MCF 10A (cell line): ENCODE results near the gene SNTG2. TPM values are rescaled to one million over a fixed set of nuclear protein-coding genes. Genes with fewer than 3 reads are reported as not detected.

Experiments used
- BruUV-seq: library from RNA; stranded (reverse); fragments of 400-500 nt; replicated peaks from 2 replicates; lab custom pipeline; 2021; lab: Mats Ljungman, UMichigan
- CTCF ChIA-PET: fragments of 300-600 bp; sonication (Branson Sonifier 250); formaldehyde crosslinking; extraction: SDS; loops from one replicate; lab custom pipeline; 2021; ENCODE audit warnings: antibody characterized with exemption, inconsistent platforms; lab: Yijun Ruan, JAX
- POLR2A ChIA-PET: fragments of 300-600, 350-650 bp; sonication (Branson Sonifier 250); formaldehyde crosslinking; extraction: SDS; loops from one replicate; lab custom pipeline; 2020; ENCODE audit warnings: antibody characterized with exemption, inconsistent platforms; lab: Yijun Ruan, JAX
- DNase-seq: peaks from one replicate; pipeline ENCODE4 v3.0.0-alpha.2; 2018; ENCODE audit not compliant: unreplicated experiment
- H3K27ac Mint-ChIP-seq: one replicate; pipeline ENCODE4 v1.8.0; 2022; ENCODE audit warnings: mild to moderate bottlenecking, low read depth, mixed read lengths; ENCODE audit not compliant: unreplicated experiment
- H3K27me3 Mint-ChIP-seq: one replicate; pipeline ENCODE4 v1.8.0; 2022; ENCODE audit warnings: mixed read lengths; ENCODE audit not compliant: insufficient read depth, unreplicated experiment
- H3K36me3 Mint-ChIP-seq: one replicate; pipeline ENCODE4 v1.8.0; 2022; ENCODE audit warnings: mild to moderate bottlenecking, moderate library complexity, mixed read lengths; ENCODE audit not compliant: insufficient read depth, unreplicated experiment
- H3K4me1 Mint-ChIP-seq: one replicate; pipeline ENCODE4 v1.8.0; 2022; ENCODE audit warnings: mixed read lengths; ENCODE audit not compliant: insufficient read depth, unreplicated experiment
- H3K4me3 Mint-ChIP-seq: one replicate; pipeline ENCODE4 v1.8.0; 2022; ENCODE audit warnings: mild to moderate bottlenecking, moderate library complexity, mixed read lengths; ENCODE audit not compliant: unreplicated experiment
- H3K9me3 Mint-ChIP-seq: one replicate; pipeline ENCODE4 v1.8.0; 2022; ENCODE audit warnings: mixed read lengths; ENCODE audit not compliant: unreplicated experiment
- intact Hi-C: fragments of 100-400 bp; cut with micrococcal nuclease; formaldehyde crosslinking; loops from 2 replicates; pipeline ENCODE4 v1.14.1; 2022
- total RNA-seq: library from RNA; stranded (reverse); gene quantifications from 2 replicates; pipeline ENCODE4 v1.2.3, GENCODE V29; 2022
- TF ChIP-seq, protein P1 (sequence below): fragments of 200-600 bp; IDR thresholded peaks from one replicate; pipeline ENCODE4 v1.8.0; 2022; ENCODE audit warnings: antibody characterized with exemption, mild to moderate bottlenecking; ENCODE audit not compliant: unreplicated experiment

The SNTG2 gene
- total RNA-seq, 1 experiment from 2014 or later = not detected

DNA sequence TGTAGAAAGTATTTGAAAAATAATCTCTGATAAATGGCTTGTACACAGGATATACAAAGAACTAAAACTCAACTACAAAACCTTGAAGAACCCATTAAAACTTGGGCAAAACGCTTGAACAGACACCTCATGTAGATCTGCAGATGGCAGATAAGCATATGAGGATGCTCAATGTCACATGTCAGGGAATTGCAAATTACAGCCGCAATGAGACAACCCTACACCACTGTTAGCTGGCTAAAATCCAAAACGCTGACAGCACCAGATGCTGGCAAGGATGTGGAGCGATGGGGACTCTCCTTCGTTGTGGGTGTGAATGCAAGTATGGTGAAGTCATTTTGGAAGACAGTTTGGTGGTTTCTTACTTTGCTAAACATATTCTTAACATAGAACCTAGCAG is 53.7 kb downstream of the SNTG2 start:
- DNase-seq = no peak
- Mint-ChIP-seq H3K27me3 (peaks cover 20% of the 10 kb centered on the region), H3K4me3 (no peak overlapping the region), H3K9me3 (no peaks in the 10 kb centered on the region), H3K36me3 (no peaks in the 10 kb centered on the region), H3K27ac (no peak overlapping the region), H3K4me1 (no peaks in the 10 kb centered on the region)
- no TSS peak for BruUV-seq
- intact Hi-C loops = no loop called here
- ChIA-PET POLR2A (no interaction called here), CTCF (no interaction called here)
- TF ChIP-seq, protein P1, sequence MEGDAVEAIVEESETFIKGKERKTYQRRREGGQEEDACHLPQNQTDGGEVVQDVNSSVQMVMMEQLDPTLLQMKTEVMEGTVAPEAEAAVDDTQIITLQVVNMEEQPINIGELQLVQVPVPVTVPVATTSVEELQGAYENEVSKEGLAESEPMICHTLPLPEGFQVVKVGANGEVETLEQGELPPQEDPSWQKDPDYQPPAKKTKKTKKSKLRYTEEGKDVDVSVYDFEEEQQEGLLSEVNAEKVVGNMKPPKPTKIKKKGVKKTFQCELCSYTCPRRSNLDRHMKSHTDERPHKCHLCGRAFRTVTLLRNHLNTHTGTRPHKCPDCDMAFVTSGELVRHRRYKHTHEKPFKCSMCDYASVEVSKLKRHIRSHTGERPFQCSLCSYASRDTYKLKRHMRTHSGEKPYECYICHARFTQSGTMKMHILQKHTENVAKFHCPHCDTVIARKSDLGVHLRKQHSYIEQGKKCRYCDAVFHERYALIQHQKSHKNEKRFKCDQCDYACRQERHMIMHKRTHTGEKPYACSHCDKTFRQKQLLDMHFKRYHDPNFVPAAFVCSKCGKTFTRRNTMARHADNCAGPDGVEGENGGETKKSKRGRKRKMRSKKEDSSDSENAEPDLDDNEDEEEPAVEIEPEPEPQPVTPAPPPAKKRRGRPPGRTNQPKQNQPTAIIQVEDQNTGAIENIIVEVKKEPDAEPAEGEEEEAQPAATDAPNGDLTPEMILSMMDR = no peak

DNA sequence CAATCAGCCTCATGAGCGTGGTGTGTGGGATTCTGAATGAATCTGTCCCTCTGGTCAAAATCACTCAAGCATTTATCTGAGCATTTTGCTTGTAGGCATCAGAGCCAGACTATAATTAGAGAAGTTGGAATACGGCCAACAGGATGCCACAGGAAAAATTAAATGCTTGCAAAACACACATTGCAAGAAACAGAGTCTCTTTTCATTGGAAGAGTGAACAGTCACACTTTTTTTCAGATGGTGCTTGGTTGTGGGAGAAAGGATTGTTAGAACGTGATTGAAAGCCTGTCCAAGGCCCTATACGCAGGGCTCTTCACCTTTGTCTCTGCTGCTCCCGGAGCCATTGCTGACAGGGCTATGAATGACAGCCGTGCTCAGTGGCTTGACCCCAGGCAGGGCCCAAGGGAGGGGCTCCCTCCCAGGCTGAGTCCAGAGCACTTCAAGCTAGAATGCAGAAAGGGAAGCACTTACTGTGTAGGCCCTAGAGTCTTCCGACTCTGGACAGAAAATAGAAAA is 59.8 kb downstream of the SNTG2 start:
- TF ChIP-seq, protein P1 = no peak
- no peak for DNase-seq
- Mint-ChIP-seq H3K27ac (no peak overlapping the region), H3K4me3 (no peak overlapping the region), H3K9me3 (no peaks in the 10 kb centered on the region), H3K27me3 (peaks cover 14% of the 10 kb centered on the region), H3K36me3 (no peaks in the 10 kb centered on the region), H3K4me1 (peaks cover 11% of the 10 kb centered on the region)
- CTCF ChIA-PET = interaction anchor here (0.7 kb wide), 1 partner anchor 222 kb away, joined by 3 read pairs; no protein-coding TSS in a partner anchor
- intact Hi-C loops = no loop called here
- no TSS peak for BruUV-seq
- POLR2A ChIA-PET = no interaction called here

DNA sequence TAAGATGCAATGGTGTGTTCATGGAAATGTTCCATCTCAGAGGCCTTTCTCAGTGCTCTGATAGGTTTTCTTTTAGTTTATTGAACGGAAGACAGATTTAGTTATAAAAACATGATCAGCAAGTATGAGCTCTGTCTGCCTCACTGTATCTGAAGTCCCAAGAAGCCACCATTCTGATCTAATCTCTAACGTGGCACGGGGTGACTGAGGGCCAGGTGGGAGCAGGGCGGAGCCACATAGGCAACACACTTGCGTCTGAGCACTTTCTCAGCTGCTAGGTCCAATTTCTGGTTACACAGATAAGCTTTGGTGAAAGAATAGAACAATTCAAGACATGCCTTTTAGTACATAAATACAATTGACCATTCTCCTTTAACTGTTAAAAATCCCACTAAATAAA is 60.4 kb downstream of the SNTG2 start:
- ChIA-PET CTCF (no interaction called here), POLR2A (no interaction called here)
- TF ChIP-seq, protein P1 = no peak
- no peak for DNase-seq
- intact Hi-C loops = no loop called here
- Mint-ChIP-seq H3K27me3 (peaks cover 14% of the 10 kb centered on the region), H3K4me1 (peaks cover 11% of the 10 kb centered on the region), H3K36me3 (no peaks in the 10 kb centered on the region), H3K27ac (no peak overlapping the region), H3K9me3 (no peaks in the 10 kb centered on the region), H3K4me3 (no peak overlapping the region)
- BruUV-seq = no TSS peak

DNA sequence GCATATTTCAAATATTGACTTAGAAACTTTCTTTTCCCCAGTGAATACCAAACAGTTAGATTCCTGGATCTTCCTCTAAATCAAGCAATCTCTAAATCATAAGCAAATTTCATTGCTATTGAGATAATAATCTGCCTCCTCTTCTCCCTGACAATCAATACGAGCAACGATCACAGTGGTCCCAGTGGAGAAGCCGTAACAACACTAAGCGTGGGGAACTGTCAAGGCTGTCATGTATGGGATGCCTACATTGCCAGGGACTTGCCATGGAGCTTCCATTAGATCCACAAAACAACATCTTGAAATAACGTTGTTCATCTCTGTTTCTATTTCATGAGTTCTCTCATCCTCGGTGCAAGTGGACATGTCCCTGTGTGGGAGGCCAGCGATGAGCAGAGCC is 61.3 kb downstream of the SNTG2 start:
- DNase-seq = no peak
- ChIA-PET POLR2A (no interaction called here), CTCF (no interaction called here)
- H3K27ac Mint-ChIP-seq = no peak overlapping the region
- peaks cover 14% of the 10 kb centered on the region for H3K27me3 Mint-ChIP-seq
- H3K9me3 Mint-ChIP-seq = no peaks in the 10 kb centered on the region
- BruUV-seq = no TSS peak
- intact Hi-C loops = no loop called here
- H3K4me3 Mint-ChIP-seq = no peak overlapping the region
- peaks cover 11% of the 10 kb centered on the region for H3K4me1 Mint-ChIP-seq
- no peaks in the 10 kb centered on the region for H3K36me3 Mint-ChIP-seq
- TF ChIP-seq, protein P1 = no peak
